Neural cell (in vitro differentiated cells): ENCODE measurements around the gene ERBB4.

ENCODE experiments used
- CTCF ChIP-seq: fragments of 450-650 bp; IDR thresholded peaks from 2 replicates; pipeline ENCODE4 v1.5.1; 2014; ENCODE audit warnings: antibody characterized with exemption, mild to moderate bottlenecking, moderate library complexity; ENCODE audit not compliant: poor library complexity, severe bottlenecking
- EZH2 ChIP-seq: fragments of 200-600, 300-800 bp; shearing (Covaris generic), sonication (generic); IDR thresholded peaks from 2 replicates; pipeline ENCODE4 v1.6.1; 2014; ENCODE audit warnings: antibody characterized with exemption, low read length, borderline replicate concordance, mild to moderate bottlenecking; ENCODE audit not compliant: insufficient read depth, poor library complexity, severe bottlenecking
- MXI1 ChIP-seq: fragments of 450-650 bp; conservative IDR thresholded peaks from 2 replicates; pipeline ENCODE4 v1.6.1; 2014; ENCODE audit warnings: antibody characterized with exemption, mild to moderate bottlenecking; ENCODE audit not compliant: poor library complexity, severe bottlenecking
- POLR2AphosphoS5 ChIP-seq: IDR thresholded peaks from 2 replicates; pipeline ENCODE4 v1.6.1; 2012
- RAD21 ChIP-seq: fragments of 450-650 bp; conservative IDR thresholded peaks from 2 replicates; pipeline ENCODE4 v1.6.1; 2014; ENCODE audit warnings: antibody characterized with exemption, mild to moderate bottlenecking, moderate library complexity

- TF ChIP-seq CTCF (no peak), EZH2 (no peak), POLR2AphosphoS5 (no peak), RAD21 (no peak), MXI1 (no peak)
Observed at GRCh38 chr2:211900518-211900917, 638.1 kb downstream of the ERBB4 start.
